ENCODE measurements around the gene ACOXL.
"Not testable (repeated sequence)": the region's sequence is repeated elsewhere in the genome, so short reads cannot be mapped to it uniquely, and the experiment has no call there.

Gene ACOXL

GRCh38 chr2:110852541-110853263 lies 120.3 kb downstream of the ACOXL start:
- no peak overlapping the region for H3K4me3 ChIP-seq (ENCODE audit: low read depth, low read length)

DNA sequence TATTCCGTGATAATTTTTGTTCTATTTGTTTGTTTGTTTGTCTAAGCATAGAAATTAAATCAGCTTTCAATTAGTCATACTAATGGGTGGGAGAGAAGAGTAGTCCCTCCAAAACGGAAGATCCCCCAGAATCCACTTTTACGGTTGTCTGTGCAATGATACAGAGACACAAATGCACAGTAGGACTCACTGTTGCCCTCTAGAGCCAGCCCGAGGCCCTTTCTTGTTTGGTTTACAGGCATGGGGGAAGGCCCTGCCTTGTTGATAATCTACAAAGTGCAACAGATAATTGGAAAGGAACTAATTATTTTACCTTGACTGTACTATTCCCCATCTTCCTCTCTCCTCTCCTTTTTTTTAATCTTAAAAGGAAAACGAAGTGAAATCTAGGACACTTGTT lies 121.1 kb downstream of the ACOXL start:
- no peak overlapping the region for H3K4me3 ChIP-seq (ENCODE audit: low read depth, low read length)

- no peak overlapping the region for H3K4me3 ChIP-seq (ENCODE audit: low read depth, low read length)
Observed at GRCh38 chr2:110853948-110854347, 121.6 kb downstream of the ACOXL start.

- no peak overlapping the region for H3K4me3 ChIP-seq (ENCODE audit: low read depth, low read length)
Observed at GRCh38 chr2:110854355-110855081, 122.1 kb downstream of the ACOXL start.

DNA sequence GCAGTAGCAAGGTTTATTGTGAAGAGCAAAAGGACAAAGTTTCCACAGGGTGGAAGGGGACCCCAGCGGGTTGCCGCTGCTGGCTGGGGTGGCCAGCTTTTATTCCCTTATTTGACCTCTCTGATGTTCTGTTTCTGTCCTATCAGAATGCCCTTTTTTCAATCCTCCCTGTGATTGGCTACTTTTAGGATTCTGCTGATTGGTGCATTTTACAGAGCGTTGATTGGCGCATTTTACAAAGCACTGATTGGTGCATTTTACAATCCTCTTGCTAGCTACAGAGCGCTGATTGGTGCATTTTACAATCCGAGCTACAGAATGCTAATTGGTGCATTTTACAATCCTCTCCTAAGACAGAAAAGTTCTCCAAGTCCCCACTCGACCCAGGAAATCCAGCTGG lies 123.5 kb downstream of the ACOXL start:
- H3K4me3 ChIP-seq (ENCODE audit: low read depth, low read length), result not testable (repeated sequence)

- H3K4me3 ChIP-seq (ENCODE audit: low read depth, low read length), result no peak overlapping the region
Observed at GRCh38 chr2:110858135-110858725, 125.9 kb downstream of the ACOXL start.

GRCh38 chr2:110858993-110859701 lies 126.8 kb downstream of the ACOXL start:
- H3K4me3 ChIP-seq (ENCODE audit: low read depth, low read length), result no peak overlapping the region

DNA sequence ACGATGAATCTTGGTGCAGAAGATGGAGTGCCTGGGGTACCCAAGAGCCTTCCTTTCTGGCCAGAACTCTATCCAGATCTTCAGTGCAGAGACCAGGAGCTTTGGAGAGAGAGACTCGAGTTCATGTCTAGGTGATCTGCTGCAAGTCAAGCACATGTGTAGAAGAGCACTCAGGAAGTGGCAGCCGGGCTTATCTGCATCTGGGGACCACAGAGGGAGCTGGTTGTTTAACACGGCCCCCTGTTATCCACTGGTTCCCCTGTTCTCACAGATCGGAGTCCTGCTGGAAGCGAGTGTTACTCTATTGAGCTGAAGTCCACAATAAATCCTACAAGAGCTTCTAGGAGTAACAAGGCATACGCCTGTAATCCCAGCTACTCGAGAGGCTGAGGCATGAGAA lies 128.3 kb downstream of the ACOXL start:
- H3K4me3 ChIP-seq (ENCODE audit: low read depth, low read length), result no peak overlapping the region

- no peak overlapping the region for H3K4me3 ChIP-seq (ENCODE audit: low read depth, low read length)
Observed at GRCh38 chr2:110861616-110862260, 129.4 kb downstream of the ACOXL start.

GRCh38 chr2:110863726-110864125 lies 131.4 kb downstream of the ACOXL start:
- no peak overlapping the region for H3K4me3 ChIP-seq (ENCODE audit: low read depth, low read length)

- no peak overlapping the region for H3K4me3 ChIP-seq (ENCODE audit: low read depth, low read length)
Observed at GRCh38 chr2:110864176-110864575, 131.8 kb downstream of the ACOXL start.

- H3K4me3 ChIP-seq (ENCODE audit: low read depth, low read length), result no peak overlapping the region
Observed at GRCh38 chr2:110864731-110865130, 132.4 kb downstream of the ACOXL start.

- no peak overlapping the region for H3K4me3 ChIP-seq (ENCODE audit: low read depth, low read length)
Observed at GRCh38 chr2:110865188-110865587, 132.8 kb downstream of the ACOXL start.

- H3K4me3 ChIP-seq (ENCODE audit: low read depth, low read length), result no peak overlapping the region
Observed at GRCh38 chr2:110866045-110866444, 133.7 kb downstream of the ACOXL start.

DNA sequence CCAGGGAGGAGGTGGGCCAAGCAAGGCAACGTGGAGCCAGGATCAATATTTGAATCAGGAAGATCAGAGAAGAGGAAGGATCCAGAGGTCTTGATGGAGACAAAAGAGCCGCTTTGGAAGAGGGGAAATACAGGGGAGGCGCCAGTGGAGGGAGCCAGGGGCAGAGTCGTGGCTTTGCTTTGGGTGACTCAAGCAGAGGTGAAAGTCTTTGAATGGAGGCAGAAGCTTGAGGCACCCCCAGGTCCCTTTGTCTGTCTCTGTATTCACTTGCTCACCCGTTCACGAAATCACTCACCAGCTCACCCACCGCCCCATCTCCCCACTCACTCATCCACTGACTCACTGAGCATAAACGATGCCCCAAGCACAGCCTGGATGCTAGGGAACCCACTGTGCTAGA lies 134.1 kb downstream of the ACOXL start:
- H3K4me3 ChIP-seq (ENCODE audit: low read depth, low read length), result no peak overlapping the region

GRCh38 chr2:110867078-110867477 lies 134.7 kb downstream of the ACOXL start:
- no peak overlapping the region for H3K4me3 ChIP-seq (ENCODE audit: low read depth, low read length)

DNA sequence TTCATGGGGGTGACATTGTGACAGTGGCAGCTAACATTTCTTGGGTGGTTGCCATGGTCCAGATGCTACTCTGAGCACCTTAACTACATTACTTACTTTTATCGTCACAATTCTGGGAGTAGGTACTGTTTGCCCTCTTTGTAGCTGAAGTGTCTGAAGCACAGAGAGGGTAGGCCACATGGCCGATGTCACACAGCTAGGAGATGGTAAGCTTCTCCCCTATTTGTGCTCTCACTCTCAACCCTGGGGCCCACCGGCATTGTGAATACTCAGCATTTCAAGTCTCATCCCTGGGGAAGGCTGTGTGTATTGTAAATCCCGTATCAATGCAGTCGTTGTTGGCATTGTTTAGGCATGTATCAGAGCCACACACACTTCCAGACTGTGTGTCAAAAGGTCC lies 136.6 kb downstream of the ACOXL start:
- no peak overlapping the region for H3K4me3 ChIP-seq (ENCODE audit: low read depth, low read length)

DNA sequence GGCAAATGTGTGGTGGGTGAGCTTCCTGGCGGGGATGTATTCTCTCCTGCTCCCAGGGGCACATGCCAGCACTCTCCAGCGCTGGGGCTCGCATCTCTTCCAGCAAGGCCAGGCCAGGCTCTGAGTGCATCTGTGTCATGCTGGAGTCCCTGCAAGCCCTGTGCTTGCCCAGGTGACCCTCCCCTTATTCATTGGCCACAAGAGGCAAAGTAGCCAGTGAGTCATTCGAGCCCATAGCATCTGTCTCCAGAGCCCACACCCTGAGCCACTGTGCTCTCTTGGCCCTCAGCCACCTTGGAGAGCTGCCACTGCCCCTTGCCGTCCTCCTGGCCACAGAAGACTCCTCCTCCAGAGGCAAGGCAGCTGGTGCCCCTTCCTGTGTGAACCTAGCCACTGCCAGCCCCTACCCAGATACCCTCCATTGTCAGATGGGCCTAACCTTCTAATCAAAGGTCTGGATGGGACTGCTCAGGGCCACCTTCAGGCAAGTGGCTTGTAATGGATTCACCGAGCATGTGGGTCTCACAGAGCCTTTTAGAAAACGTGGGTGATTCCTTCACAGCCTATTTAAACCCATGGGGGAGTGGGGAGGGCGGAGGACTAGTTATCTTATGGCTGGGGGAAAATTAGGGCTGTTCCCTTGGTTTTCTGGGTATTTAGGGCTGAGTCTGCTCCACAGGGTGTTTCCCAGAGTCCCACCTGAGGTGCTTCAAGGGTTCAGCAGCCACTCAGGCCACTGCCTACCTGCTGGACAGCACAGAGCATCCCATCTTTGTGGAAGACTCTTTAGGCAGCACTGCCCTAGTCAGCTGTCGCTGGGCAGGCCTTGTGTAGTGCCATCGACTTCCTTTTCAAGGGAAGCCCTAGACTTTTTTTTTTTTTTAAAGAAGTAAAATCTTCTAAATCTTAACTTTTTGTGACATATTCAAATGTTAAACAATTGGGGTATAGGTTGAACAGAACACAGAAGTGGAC lies 137.4 kb downstream of the ACOXL start:
- no peak overlapping the region for H3K4me3 ChIP-seq (ENCODE audit: low read depth, low read length)

GRCh38 chr2:110870545-110870944 lies 138.2 kb downstream of the ACOXL start:
- H3K4me3 ChIP-seq (ENCODE audit: low read depth, low read length), result no peak overlapping the region

DNA sequence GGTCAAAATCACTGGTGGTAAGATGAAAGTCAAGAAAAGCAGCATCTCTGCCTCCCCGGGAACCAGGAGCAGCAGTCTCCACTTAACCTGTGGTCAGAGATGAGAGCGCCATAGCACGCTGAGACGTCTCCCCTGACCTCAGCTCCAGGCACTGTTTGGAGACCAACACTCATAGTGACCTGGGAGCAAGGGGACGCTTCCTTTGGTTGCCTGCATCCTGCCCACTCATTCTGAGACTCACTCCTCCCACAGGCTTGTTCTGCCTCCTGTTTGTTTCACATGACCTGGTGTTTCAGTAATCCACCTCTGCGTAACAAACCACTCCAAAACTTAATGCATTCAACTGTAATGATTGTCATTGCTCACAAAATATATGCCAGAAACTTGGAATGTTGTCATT lies 139.3 kb downstream of the ACOXL start:
- H3K4me3 ChIP-seq (ENCODE audit: low read depth, low read length), result no peak overlapping the region
